Right renal cortex interstitium (tissue), 3 donors: Measurements from ENCODE around the gene NUMBL. TPM values are rescaled to one million over a fixed set of nuclear protein-coding genes. Genes with fewer than 3 reads are reported as not detected.
"Not testable (repeated sequence)": the region's sequence is repeated elsewhere in the genome, so short reads cannot be mapped to it uniquely, and the experiment has no call there.

Experiments used
- DNase-seq, 3 donors: peaks; one replicate each; pipeline ENCODE4 v3.0.0-alpha.2; 2013; ENCODE audit warnings: low read depth in 3 of 3, low spot score in 2 of 3
- polyA plus RNA-seq, 3 donors: library from polyadenylated mRNA; unstranded; fragments of 120-200 nt; gene quantifications; one replicate each; pipeline ENCODE4 v1.2.1, GENCODE V29; 2013; ENCODE audit not compliant: insufficient read length in 3 of 3

The NUMBL gene
- polyA plus RNA-seq, 3 donors, result 8.0 to 9.5 (median 8.6) TPM

GRCh38 chr19:40633207-40633606 is 57.2 kb downstream of the NUMBL start:
- DNase-seq, result no peak

- DNase-seq, result no peak
Observed at GRCh38 chr19:40632311-40633036, 58.0 kb downstream of the NUMBL start.

- no peak for DNase-seq
Observed at GRCh38 chr19:40630571-40631160, 59.8 kb downstream of the NUMBL start.

DNA sequence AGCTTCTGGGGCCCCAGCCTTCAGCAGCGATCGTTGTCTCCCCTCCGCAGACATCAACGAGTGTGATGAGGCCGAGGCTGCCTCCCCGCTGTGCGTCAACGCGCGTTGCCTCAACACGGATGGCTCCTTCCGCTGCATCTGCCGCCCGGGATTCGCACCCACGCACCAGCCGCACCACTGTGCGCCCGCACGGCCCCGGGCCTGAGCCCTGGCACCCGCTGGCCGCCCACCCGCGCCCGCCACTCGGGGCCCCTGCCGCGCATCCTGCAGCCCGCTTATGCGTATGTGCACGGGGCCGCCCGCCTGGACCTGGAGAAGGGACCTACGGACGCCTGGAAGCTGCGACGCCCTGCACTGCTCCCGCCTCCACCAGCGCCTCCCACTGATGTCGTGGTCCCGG is 61.1 kb downstream of the NUMBL start:
- DNase-seq, result no peak

DNA sequence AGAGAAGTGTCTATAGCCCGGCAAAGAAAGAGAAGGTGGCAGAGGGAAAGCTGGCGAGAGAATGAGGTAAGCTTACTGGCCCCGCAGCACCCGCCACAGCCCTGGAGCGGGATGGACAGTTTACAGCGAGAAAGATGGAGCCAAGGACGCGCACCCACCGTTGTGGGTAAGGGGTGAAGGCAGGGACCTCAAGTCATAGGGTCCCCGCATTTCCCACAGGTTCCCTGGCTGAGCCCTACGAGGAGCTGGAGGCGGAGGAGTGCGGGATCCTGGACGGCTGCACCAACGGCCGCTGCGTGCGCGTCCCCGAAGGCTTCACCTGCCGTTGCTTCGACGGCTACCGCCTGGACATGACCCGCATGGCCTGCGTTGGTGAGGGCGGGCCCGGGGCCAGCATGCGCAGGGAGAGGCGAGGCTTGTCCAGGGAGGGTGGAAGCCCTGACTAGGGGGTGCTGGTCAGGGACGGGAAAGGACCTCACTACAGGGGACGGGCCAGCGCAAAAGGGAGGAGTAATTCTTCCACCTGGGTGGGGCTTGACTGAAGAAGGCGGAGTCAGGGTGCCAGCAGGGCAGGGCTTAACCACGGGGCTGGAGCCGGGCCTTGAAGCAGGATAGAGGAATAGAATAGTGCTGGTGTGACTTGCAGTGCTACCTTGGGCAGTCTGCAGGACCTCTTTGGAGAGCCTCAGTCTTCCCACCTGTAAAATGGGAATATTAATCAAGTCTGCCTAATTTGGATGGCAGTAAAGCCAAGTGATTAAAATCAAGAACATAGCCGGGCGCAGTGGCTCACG is 62.8 kb downstream of the NUMBL start:
- DNase-seq, result no peak

DNA sequence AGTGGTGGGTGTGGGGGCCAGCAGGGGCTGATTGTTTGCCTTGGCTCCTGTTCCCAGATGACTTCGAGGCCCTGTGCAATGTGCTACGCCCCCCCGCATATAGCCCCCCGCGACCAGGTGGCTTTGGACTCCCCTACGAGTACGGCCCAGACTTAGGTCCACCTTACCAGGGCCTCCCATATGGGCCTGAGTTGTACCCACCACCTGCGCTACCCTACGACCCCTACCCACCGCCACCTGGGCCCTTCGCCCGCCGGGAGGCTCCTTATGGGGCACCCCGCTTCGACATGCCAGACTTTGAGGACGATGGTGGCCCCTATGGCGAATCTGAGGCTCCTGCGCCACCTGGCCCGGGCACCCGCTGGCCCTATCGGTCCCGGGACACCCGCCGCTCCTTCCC is 63.5 kb downstream of the NUMBL start:
- DNase-seq, result no peak

- no peak for DNase-seq
Observed at GRCh38 chr19:40625406-40626120, 64.9 kb downstream of the NUMBL start.

DNA sequence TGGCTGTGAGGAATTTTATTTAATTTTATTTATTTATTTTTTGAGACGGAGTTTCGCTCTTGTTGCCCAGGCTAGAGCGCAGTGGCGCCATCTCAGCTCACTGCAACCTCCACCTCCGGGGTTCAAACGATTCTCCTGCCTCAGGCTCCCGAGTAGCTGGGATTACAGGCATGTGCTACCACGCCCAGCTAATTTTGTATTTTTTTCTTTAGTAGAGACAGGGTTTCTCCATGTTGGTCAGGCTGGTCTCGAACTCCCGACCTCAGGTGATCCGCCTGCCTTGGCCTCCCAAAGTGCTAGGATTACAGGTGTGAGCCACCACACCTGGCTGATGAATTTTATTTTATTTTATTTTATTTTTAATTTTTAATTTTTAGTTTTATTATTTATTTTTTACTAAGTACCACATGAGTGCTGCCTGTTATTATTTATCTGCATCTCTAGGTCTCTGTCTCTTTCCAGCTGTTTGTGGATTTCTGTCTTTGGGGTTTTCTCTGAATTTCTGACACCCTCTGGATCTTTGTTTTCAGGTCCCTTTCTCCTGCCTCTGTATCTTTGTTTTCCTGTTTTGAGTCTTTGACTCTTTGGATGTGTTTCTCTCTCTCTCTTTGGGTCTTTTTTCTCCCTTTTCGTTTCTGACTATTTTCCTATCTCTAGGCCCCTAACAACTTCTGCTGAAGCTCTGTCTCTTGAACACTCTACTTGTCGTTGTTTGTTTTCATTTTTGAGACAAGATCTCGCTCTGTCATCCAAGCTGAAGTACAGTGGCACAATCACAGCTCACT is 65.9 kb downstream of the NUMBL start:
- DNase-seq, result not testable (repeated sequence)

DNA sequence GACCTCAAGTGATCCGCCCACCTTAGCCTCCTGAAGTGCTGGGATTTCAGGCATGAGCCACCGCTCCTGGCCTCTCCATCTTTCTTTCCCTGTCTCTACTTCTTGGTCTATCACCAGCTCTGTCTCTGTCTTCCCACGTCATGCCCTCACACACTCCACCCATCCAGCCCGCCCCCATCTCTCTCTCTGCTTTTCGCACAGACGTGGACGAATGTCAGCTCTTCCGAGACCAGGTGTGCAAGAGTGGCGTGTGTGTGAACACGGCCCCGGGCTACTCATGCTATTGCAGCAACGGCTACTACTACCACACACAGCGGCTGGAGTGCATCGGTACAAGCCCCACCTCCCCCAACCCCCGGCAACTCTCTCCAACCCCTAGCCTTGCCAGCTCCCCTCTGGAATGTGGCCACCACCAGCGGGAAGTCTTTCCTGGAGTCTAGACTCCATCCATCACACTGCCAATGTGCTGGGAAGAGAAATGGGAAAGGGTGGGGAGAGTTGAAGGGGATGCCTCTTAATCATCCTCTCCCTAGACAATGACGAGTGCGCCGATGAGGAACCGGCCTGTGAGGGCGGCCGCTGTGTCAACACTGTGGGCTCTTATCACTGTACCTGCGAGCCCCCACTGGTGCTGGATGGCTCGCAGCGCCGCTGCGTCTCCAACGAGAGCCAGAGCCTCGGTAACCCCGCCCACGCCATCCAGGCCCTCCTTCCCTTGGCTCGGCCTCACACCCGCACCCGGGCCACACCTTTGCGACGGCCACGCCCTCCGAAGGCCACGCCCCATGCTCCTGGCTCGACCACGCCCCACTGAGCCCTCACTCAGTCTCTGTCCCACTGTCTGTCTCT is 66.8 kb downstream of the NUMBL start:
- no peak for DNase-seq

DNA sequence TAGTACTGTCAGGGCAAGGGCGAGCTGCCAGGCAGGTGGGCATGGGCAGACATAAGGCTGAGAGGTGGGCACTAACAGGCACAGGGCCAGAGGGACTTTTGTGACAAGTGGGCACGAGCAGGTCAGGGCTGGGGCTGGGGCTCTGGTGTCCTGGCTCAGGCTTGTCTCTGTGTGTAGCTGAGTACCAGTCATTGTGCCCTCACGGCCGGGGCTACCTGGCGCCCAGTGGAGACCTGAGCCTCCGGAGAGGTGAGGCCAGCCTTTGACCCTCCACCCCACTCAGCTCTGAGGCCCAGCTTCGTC is 67.7 kb downstream of the NUMBL start:
- no peak for DNase-seq

DNA sequence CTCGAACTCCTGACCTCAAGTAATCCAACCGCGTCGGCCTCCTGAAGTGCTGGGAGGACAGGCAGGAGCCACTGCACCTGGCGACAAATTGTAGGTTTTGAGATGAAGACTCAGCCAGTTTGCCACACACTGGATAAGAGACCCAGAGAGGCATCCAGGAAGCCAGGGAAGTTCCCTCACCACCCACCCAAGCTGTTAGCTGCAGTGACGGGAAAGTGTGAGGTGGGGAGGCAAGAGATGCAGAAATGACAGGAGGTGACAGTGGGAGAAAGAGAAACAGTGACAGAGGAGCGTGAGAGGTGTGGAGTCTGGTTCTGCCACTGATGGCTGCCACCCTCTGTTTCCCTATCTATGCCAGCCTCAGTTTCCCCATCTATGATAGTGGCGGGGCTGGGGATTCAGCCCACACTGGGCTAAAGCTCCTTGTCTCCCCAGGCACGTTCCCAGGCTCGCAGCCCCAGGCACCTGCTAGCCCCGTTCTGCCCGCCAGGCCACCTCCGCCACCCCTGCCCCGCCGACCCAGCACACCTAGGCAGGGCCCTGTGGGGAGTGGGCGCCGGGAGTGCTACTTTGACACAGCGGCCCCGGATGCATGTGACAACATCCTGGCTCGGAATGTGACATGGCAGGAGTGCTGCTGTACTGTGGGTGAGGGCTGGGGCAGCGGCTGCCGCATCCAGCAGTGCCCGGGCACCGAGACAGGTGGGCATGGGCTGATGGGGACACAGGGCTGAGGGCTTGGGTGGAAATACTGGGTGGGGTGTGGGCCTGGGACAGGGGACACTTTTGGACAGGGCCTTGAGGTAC is 68.3 kb downstream of the NUMBL start:
- DNase-seq, result no peak

DNA sequence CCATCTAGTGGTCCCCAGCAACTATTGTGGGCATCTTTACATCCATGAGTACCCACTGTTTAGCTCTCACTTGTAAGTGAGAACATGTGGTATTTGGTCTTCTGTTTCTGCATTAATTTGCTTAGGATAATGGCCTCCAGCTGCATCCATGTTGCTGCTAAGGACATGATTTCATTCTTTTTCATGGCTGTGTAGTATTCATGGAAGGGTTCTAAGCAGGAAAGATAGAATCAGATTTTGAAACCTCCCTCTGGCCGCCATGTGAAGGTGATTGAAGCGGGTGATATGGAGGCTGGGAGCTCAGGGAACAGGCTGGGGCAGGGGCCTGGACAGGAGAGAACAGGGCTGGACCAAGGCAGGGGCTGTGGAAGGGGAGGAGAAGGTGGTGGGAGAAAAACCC is 69.2 kb downstream of the NUMBL start:
- DNase-seq, result no peak

- no peak for DNase-seq
Observed at GRCh38 chr19:40620161-40620485, 70.3 kb downstream of the NUMBL start.

DNA sequence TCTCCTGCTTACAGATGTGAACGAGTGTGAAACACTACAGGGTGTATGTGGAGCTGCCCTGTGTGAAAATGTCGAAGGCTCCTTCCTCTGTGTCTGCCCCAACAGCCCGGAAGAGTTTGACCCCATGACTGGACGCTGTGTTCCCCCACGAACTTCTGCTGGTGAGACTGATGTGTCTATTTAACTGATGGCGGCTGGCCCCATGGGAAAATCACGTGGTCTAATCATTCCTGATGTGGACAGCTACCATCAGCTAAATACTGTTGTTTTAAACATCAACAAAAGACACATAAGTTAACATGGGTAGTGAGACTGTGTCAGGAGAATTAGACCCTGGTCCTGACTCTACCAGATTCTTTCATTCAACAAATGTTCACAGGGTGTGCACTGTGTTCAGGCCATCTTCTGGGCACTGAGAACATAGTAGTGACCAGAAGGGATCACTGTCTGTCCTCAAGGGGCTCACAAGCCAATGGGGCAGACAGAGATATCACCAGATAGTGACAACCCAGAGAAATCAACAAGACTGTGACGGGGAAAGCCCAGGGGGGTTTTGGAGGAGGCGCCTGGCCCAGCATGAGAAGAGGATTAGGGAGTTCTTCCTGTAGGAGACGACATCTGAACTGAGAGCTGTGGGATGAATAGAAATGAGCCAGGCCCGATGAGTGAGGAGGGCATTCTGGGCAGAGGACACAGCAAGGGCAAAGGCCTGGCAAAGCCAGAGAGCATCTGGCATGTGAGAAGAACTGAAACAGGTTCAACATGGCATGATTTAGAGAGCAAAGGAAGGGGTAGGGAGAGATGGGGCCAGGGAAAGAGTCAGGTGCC is 70.9 kb downstream of the NUMBL start:
- no peak for DNase-seq

DNA sequence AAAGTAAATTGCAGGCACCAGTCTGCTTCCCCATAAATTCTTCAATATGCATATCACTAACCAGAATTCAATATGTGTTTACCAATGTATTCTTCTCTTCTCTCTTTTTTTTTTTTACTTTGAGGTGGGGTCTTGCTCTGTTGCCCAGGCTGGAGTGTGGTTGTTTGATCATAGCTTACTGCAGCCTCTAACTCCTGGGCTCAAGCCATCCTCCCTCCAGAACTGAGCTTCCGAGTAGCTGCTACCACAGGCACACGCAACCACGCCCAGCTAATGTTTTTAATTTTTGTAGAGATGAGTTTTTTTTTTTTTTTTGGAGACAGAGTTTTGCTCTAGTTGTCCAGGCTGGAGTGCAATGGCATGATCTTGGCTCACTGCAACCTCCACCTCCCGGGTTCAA is 72.5 kb downstream of the NUMBL start:
- no peak for DNase-seq

- DNase-seq, result no peak
Observed at GRCh38 chr19:40616941-40617340, 73.5 kb downstream of the NUMBL start.

DNA sequence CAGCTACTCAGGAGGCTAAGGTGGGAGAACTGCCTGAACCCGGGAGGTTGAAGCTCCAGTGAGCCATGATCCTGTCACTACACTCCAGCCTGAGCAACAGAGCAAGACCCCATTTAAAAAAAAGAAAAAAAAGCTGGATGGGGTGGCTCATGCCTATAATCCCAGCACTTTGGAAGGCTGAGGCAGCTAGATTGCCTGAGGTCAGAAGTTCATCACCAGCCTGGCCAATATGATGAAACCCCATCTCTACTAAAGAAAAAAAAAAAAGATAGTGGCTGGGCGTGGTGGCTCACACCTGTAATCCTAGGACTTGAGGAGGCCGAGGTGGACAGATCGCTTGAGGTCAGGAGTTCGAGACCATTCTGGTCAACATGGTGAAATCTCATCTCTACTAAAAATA is 74.3 kb downstream of the NUMBL start:
- no peak for DNase-seq
